ENCODE measurements around the gene FHIT. TPM values are rescaled to one million over a fixed set of nuclear protein-coding genes. Genes with fewer than 3 reads are reported as not detected.
"Not testable (repeated sequence)": the region's sequence is repeated elsewhere in the genome, so short reads cannot be mapped to it uniquely, and the experiment has no call there.

The FHIT gene
- polyA plus RNA-seq, 1 donor: 5.5 TPM

- DNase-seq: no peak
Observed at GRCh38 chr3:60913474-60913873, 337.8 kb downstream of the FHIT start.

GRCh38 chr3:60912876-60913275, 338.4 kb downstream of the FHIT start:
- no peak for DNase-seq

- DNase-seq: no peak
Observed at GRCh38 chr3:60912142-60912541, 339.1 kb downstream of the FHIT start.

- DNase-seq: no peak
Observed at GRCh38 chr3:60909526-60909925, 341.7 kb downstream of the FHIT start.

- DNase-seq: no peak
Observed at GRCh38 chr3:60906283-60906682, 345.0 kb downstream of the FHIT start.

GRCh38 chr3:60898321-60898720, 352.9 kb downstream of the FHIT start:
- no peak for DNase-seq

- no peak for DNase-seq
Observed at GRCh38 chr3:60893946-60894345, 357.3 kb downstream of the FHIT start.

- no peak for DNase-seq
Observed at GRCh38 chr3:60890226-60890625, 361.0 kb downstream of the FHIT start.

- DNase-seq: not testable (repeated sequence)
Observed at GRCh38 chr3:60888952-60889351, 362.3 kb downstream of the FHIT start.

GRCh38 chr3:60887574-60887973, 363.7 kb downstream of the FHIT start:
- DNase-seq: no peak

GRCh38 chr3:60886518-60886917, 364.7 kb downstream of the FHIT start:
- no peak for DNase-seq

- no peak for DNase-seq
Observed at GRCh38 chr3:60884005-60884404, 367.2 kb downstream of the FHIT start.

- DNase-seq: no peak
Observed at GRCh38 chr3:60877188-60877587, 374.1 kb downstream of the FHIT start.

- DNase-seq: no peak
Observed at GRCh38 chr3:60870396-60870795, 380.9 kb downstream of the FHIT start.

- DNase-seq: no peak
Observed at GRCh38 chr3:60867200-60867599, 384.1 kb downstream of the FHIT start.

GRCh38 chr3:60856257-60857046, 394.8 kb downstream of the FHIT start:
- no peak for DNase-seq

GRCh38 chr3:60855250-60855649, 396.0 kb downstream of the FHIT start:
- no peak for DNase-seq

GRCh38 chr3:60854791-60855190, 396.5 kb downstream of the FHIT start:
- DNase-seq: no peak

- DNase-seq: no peak
Observed at GRCh38 chr3:60847791-60848190, 403.5 kb downstream of the FHIT start.

GRCh38 chr3:60844256-60844655, 407.0 kb downstream of the FHIT start:
- DNase-seq: no peak

- no peak for DNase-seq
Observed at GRCh38 chr3:60841355-60841754, 409.9 kb downstream of the FHIT start.

- DNase-seq: no peak
Observed at GRCh38 chr3:60839246-60839645, 412.0 kb downstream of the FHIT start.

- DNase-seq: no peak
Observed at GRCh38 chr3:60835796-60836195, 415.5 kb downstream of the FHIT start.

- no peak for DNase-seq
Observed at GRCh38 chr3:60829058-60829457, 422.2 kb downstream of the FHIT start.

GRCh38 chr3:60827666-60828065, 423.6 kb downstream of the FHIT start:
- no peak for DNase-seq
